Duodenal mucosa (tissue), 2 donors: Measurements from ENCODE around the gene FRY.
A peak's percentile ranks its signal among the peaks of the same experiment; 100 is the strongest.
"Not testable (repeated sequence)": the region's sequence is repeated elsewhere in the genome, so short reads cannot be mapped to it uniquely, and the experiment has no call there.

Experiments
- H3K27ac ChIP-seq: one replicate; pipeline ENCODE4 v1.7.0; 2013; ENCODE audit warnings: low read depth, low read length
- H3K27me3 ChIP-seq, 2 donors: one replicate each; pipeline ENCODE4 v1.7.0; 2013; ENCODE audit warnings: low read length in 2 of 2, control low read depth in 1 of 2; ENCODE audit not compliant: insufficient read depth in 2 of 2, control insufficient read depth in 1 of 2
- H3K36me3 ChIP-seq, 2 donors: one replicate each; pipeline ENCODE4 v1.7.0; 2013; ENCODE audit warnings: low read length in 2 of 2, control low read depth in 1 of 2; ENCODE audit not compliant: insufficient read depth in 2 of 2, control insufficient read depth in 1 of 2
- H3K4me1 ChIP-seq, 2 donors: one replicate each; pipeline ENCODE4 v1.7.0; 2013; ENCODE audit warnings: low read length in 2 of 2, control low read depth in 1 of 2; ENCODE audit not compliant: insufficient read depth in 2 of 2, control insufficient read depth in 1 of 2
- H3K4me3 ChIP-seq, 2 donors: one replicate each; pipeline ENCODE4 v1.7.0; 2013; ENCODE audit warnings: low read length in 2 of 2, low read depth in 1 of 2
- H3K9ac ChIP-seq, 2 donors: one replicate each; pipeline ENCODE4 v1.7.0; 2013; ENCODE audit warnings: low read length in 2 of 2, low read depth in 1 of 2
- H3K9me3 ChIP-seq, 2 donors: one replicate each; pipeline ENCODE4 v1.7.0; 2013; ENCODE audit warnings: low read length in 2 of 2, control low read depth in 1 of 2; ENCODE audit not compliant: control insufficient read depth in 1 of 2

Gene FRY

DNA sequence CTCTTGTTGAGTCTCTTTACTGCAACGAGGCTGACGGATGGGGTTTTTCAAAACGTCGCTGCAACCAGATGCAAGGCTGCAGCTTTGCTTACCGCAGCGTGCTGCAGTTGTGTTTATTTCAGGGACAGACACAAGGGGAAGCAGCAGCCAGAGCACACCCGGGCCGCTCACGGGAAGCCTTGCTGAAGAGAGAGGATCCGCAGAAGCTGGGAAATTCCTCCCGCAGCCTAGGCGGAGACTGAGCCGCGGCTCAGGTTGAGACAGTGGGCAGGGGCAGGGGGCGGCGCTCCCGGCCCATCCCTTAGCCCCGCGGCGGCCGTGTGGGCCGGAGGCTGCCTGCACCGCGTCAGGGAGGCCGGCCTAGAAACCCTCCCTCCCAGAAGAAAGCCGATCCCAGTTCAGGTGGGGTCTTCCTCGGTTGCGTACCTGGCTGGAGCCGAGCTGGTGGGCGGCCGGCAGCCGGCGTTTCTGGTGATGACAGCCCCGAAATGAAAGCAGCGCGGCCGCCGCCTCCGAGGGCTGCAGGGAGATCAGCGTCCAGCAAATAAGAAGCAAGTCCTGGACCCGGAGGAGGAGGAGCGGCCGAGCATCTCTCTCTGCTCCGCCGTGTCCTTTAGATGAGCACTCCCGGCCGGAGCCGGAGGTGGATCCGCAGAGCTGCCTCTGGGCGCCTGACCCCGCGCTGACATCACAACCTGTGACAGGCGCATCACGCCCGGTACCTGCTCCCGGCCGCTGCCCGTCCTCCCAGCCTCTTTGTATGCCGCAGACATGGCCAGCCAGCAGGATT, at the start of gene FRY:
Gene FRY, plus strand, starts transcription at position 750 of the 790 bp plus-strand sequence. Its CDS starts 22 bp downstream, at position 772.
- Histone ChIP-seq H3K4me1 (peaks cover 4 to 6% of the 10 kb centered on the region in 2 donors), H3K27ac (peak within 1 kb of the TSS; percentile 3), H3K4me3 (peak within 1 kb of the TSS; percentile 67 to 72), H3K9me3 (no peaks in the 10 kb centered on the region), H3K27me3 (peaks cover 4 to 5% of the 10 kb centered on the region in 2 donors), H3K9ac (peak within 1 kb of the TSS; percentile 34 to 44), H3K36me3 (no peaks in the 10 kb centered on the region)

DNA sequence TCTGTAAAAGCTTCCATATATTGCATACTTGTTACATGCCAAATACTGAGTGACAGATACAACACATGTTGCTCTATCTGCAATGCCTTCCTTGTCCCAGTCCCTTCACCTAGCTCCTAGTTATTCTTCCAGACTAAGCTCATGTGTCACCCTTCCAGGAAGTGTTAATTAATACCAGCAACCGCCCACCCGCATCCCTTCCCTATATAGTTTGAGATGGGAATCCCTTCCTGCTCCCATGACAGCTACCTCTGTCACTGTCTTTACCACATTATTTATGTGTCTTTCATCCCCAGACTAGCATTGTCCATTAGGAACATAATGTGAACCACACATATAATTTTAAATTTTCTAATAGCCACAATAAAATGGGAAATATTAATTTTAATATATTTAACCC, 49.5 kb upstream of the FRY start:
- no peak overlapping the region for H3K4me3 ChIP-seq
- no peak overlapping the region for H3K9ac ChIP-seq
- no peaks in the 10 kb centered on the region for H3K36me3 ChIP-seq
- H3K4me1 ChIP-seq, result no peaks in the 10 kb centered on the region
- no peak overlapping the region for H3K27ac ChIP-seq
- no peaks in the 10 kb centered on the region for H3K27me3 ChIP-seq
- H3K9me3 ChIP-seq, result no peaks in the 10 kb centered on the region

DNA sequence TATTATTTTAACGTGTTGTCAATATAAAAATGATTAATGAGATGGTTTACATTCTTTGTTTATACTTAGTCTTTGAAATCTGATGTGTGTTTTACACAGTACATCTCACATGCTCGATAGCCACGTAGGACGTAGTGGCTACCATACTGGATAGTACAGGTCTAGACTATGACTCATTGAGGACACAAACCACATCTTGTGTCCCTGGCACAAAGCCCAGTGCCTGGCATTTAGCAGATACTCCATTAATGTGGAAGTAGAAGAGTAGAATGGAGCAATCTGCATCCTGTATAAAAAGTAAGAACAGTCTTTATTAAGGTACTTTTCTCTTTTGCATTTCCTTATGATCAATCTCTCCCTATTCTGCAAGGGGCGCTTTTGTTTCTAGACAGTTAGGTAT, 49.0 kb upstream of the FRY start:
- Histone ChIP-seq H3K9ac (no peak overlapping the region), H3K4me1 (no peaks in the 10 kb centered on the region), H3K4me3 (no peak overlapping the region), H3K36me3 (no peaks in the 10 kb centered on the region), H3K27ac (no peak overlapping the region), H3K27me3 (no peaks in the 10 kb centered on the region), H3K9me3 (no peaks in the 10 kb centered on the region)

DNA sequence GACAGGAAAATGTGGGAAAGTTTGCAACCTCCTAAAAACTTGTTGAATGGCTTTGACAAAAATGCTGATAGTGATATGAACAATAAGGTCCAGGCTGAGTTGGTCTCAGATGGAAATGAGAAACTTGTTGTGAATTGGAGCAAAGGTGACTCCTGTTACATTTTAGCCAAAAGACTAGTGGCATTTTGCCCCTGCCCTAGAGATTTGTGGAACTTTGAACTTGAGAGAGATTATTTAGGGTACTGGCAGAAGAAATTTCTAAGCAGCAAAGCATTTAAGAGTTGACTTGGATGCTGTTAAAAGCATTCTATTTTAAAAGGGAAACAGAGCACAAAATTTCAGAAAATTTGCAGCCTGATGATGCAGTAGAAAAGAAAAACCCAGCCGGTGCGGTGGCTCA, 47.9 kb upstream of the FRY start:
- not testable (repeated sequence) for H3K4me1 ChIP-seq, H3K9me3 ChIP-seq, H3K9ac ChIP-seq, H3K4me3 ChIP-seq, H3K27me3 ChIP-seq, H3K36me3 ChIP-seq, H3K27ac ChIP-seq

DNA sequence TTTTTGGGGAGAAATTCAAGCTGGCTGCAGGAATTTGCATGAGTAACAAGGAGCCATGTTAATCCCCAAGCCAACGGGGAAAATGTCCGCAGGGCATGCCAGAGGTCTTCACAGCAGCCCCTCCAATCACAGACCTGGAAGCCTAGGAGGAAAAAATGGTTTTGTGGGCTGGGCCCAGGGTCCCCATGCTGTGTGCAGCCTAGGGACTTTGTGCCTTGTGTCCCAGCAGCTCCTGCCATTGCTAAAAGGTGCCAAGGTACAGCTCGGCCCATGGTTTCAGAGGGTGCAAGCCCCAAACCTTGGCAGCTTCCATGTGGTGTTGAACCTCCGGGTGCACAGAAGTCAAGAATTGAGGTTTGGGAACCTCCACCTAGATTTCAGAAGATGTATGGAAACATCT, 47.2 kb upstream of the FRY start:
- not testable (repeated sequence) for H3K9ac ChIP-seq, H3K9me3 ChIP-seq, H3K27me3 ChIP-seq, H3K4me3 ChIP-seq, H3K4me1 ChIP-seq, H3K27ac ChIP-seq, H3K36me3 ChIP-seq

DNA sequence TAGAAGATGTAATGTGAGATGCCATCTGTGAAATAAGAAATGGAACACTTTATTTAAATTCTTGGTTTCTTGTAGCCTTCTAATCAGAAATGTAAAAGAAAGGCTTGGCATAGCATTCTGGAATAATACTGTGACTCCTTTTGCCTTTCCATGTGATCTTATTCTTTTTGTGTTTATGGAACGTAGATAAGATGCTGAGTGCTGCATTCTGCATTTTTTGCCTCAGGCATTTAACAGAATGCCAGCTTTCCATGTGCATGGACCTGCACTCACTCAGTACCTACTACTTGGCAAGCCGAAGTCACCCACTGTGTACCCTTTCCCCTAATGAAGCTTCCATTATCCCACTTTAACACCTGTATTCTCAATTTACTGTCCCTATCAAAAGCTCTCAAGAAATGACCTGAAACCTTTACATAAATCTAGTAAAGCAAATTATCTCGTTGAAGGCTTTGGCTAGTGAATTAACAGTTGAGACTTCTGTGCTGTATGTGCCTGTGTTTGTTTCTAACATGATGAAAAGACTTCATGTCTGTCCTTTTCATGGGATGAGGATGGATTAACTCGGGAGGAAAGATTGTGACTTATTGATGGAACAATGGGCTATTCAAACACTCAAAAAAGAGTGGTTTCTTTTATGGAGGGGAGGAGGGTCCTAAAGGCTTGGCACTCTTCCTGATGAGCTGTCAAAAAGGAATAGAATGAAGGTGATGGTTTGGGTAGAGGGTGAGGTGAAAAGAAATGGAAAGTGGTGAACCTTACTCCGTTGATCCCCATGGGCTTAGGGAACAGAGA, 44.7 kb upstream of the FRY start:
- H3K4me1 ChIP-seq, result no peaks in the 10 kb centered on the region
- H3K9ac ChIP-seq, result no peak overlapping the region
- no peak overlapping the region for H3K27ac ChIP-seq
- H3K4me3 ChIP-seq, result no peak overlapping the region
- H3K9me3 ChIP-seq, result peaks cover 0 to 2% of the 10 kb centered on the region in 2 donors
- H3K36me3 ChIP-seq, result no peaks in the 10 kb centered on the region
- H3K27me3 ChIP-seq, result no peaks in the 10 kb centered on the region

DNA sequence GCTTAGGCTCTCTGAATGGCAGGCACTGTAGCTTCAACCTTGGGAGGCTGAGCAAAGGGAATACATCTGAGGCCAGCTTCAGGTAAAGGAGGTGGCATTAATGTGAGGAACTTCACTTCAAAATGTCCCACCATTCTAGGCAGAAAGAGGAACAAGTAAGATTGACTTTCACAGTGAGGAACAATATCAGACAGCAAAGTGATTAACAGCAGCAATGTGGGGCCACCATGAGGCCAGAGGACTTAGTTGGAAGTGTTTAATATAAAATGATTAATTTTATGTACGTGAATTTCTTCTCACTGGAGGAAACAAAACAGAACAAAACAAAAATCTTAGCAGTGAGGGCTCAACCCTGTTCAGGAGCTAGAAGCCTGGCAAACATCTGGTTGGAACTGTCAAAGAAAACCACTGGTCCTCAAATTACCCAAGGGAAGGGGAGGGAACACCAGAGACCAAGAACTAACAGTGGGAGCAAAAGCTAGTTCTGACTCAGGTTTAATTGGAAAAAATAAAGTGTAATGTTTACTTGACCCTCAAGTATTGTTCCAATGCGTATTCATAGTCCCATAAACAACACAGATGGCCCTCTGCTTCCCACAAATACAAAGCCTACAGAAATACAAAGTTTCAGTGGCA, 43.9 kb upstream of the FRY start:
- no peak overlapping the region for H3K27ac ChIP-seq
- no peak overlapping the region for H3K4me3 ChIP-seq
- H3K4me1 ChIP-seq, result no peaks in the 10 kb centered on the region

DNA sequence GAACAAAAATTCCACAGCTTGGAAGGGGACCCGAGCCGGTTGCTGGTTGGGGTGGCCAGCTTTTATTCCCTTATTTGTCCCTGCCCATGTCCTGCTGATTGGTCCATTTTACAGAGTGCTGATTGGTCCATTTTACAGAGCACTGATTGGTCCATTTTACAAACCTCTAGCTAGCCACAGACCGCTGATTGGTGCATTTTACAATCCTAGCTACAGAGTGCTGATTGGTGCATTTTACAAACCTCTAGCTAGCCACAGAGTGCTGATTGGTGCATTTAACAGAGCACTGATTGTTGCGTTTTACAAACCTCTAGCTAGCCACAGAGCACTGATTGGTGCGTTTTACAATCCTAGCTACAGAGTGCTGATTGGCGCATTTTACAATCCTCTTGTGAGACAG, 37.2 kb upstream of the FRY start:
- not testable (repeated sequence) for H3K36me3 ChIP-seq, H3K9ac ChIP-seq

More for the DNA sequence above, 43.9 kb upstream of the FRY start:
- peaks cover 0 to 2% of the 10 kb centered on the region in 2 donors for H3K9me3 ChIP-seq
- H3K9ac ChIP-seq, result no peak overlapping the region
- H3K36me3 ChIP-seq, result no peaks in the 10 kb centered on the region
- H3K27me3 ChIP-seq, result no peaks in the 10 kb centered on the region

DNA sequence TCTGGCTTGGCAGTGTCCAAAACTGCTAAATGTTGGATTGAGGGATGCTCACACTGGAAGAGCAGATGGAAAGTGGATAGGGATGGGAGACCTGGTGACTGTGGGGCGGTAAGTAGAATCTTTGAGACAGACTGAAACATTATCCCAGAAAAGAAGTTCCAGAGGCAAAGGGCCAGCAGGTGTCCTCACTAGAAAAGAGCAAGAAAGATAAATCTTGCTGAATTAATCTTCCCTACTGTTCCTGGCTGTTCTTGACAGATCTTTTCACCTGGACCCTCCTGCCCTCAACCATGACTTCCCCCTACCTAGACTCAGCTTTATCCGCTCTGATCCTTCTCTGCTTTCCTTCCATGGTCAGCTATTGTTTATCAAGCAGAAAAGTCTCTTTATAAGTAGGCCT, 35.0 kb upstream of the FRY start:
- Histone ChIP-seq H3K27ac (no peak overlapping the region), H3K27me3 (no peaks in the 10 kb centered on the region), H3K4me1 (peaks cover 5 to 8% of the 10 kb centered on the region in 2 donors), H3K4me3 (no peak overlapping the region), H3K9me3 (no peaks in the 10 kb centered on the region), H3K36me3 (no peaks in the 10 kb centered on the region), H3K9ac (no peak overlapping the region)

More for the DNA sequence above, 37.2 kb upstream of the FRY start:
- H3K9me3 ChIP-seq, H3K4me3 ChIP-seq, H3K27me3 ChIP-seq, H3K27ac ChIP-seq, H3K4me1 ChIP-seq: not testable (repeated sequence)

DNA sequence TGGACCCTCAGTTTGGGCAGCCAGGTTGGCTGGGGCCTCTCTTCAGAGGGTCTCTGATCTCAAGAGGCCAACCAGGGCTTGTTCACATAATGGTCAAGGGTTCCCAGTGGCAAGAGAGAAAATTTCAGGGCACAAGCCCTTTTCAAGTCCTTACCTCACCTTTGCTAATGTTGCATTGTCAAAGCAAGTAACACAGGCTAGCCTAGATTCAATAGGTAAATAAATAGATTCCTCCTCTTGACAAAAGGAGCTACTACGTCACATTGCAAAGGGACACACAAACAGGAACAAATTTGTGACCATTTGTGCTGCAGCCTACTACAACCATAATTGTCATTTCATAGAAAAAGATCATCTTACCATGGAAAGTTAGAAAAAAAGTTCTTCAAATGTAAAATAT, 33.9 kb upstream of the FRY start:
- Histone ChIP-seq H3K9ac (no peak overlapping the region), H3K27ac (no peak overlapping the region), H3K4me3 (no peak overlapping the region), H3K36me3 (no peaks in the 10 kb centered on the region), H3K9me3 (no peaks in the 10 kb centered on the region), H3K27me3 (no peaks in the 10 kb centered on the region), H3K4me1 (peaks cover 5 to 8% of the 10 kb centered on the region in 2 donors)
